Measurements from ENCODE around the gene CENPM. TPM values are rescaled to one million over a fixed set of nuclear protein-coding genes. Genes with fewer than 3 reads are reported as not detected.
A peak's percentile ranks its signal among the peaks of the same experiment; 100 is the strongest.

The CENPM gene
- total RNA-seq, 3 donors from 2014 or later: 3.2 to 18.8 (median 7.5) TPM

DNA sequence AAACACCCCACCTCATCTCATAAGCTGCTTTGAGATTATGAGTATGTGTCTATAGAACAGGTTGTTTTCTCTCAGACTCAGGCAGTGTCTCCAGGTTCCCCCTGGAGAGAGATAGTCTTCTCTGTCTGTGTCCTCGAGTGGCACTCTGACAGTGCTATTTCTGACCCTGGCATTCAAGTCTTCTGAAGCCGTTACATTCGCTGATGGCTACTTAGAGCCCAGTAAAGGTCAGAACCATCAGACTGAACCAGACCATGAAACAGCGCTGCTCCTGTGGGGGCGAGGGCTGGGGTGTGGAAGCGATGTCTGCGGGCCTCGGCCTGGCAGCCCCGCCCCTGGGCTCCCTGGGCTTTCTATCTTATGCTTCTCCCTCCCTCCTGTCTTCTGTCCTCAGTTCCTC, 55.5 kb downstream of the CENPM start:
- Histone ChIP-seq H3K4me3 (no peak overlapping the region), H3K9me3 (no peaks in the 10 kb centered on the region), H3K36me3 (ENCODE audit: low read depth) (peaks cover 5% of the 10 kb centered on the region), H3K4me1 (ENCODE audit: low read depth) (no peaks in the 10 kb centered on the region)
- intact Hi-C loops (cut with DNase I, micrococcal nuclease): no loop called here
- DNase-seq (no peak), ATAC-seq (no peak)
- TF ChIP-seq, protein P1, sequence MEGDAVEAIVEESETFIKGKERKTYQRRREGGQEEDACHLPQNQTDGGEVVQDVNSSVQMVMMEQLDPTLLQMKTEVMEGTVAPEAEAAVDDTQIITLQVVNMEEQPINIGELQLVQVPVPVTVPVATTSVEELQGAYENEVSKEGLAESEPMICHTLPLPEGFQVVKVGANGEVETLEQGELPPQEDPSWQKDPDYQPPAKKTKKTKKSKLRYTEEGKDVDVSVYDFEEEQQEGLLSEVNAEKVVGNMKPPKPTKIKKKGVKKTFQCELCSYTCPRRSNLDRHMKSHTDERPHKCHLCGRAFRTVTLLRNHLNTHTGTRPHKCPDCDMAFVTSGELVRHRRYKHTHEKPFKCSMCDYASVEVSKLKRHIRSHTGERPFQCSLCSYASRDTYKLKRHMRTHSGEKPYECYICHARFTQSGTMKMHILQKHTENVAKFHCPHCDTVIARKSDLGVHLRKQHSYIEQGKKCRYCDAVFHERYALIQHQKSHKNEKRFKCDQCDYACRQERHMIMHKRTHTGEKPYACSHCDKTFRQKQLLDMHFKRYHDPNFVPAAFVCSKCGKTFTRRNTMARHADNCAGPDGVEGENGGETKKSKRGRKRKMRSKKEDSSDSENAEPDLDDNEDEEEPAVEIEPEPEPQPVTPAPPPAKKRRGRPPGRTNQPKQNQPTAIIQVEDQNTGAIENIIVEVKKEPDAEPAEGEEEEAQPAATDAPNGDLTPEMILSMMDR (IDR thresholded peaks at IDR 0.05): no peak

Small RNA genes within 50 kb of the gene (microRNA-seq; reads per million reads assigned to microRNA genes)
- gene MIR33A: 58.9 reads per million, percentile 56 among the genes with 10 or more reads in this experiment

Other genes starting within 250 kb of the CENPM start
- 1 to 10 TPM; 1.4 to 6.4 (median 1.8) TPM for gene MEI1, start 247.6 kb downstream of the CENPM start, total RNA-seq
- gene CCDC134, start 146.5 kb downstream of the CENPM start, total RNA-seq: 10 to 100 TPM in 2 of 3 donors, 1 to 10 TPM in 1; 9.2 to 11.6 (median 10.0) TPM
- gene SREBF2, start 114.0 kb downstream of the CENPM start, total RNA-seq: 100 to 1,000 TPM; 139 to 254 (median 169) TPM
- gene SHISA8, start 32.1 kb downstream of the CENPM start, total RNA-seq: not detected
- gene TNFRSF13C, start 20.3 kb downstream of the CENPM start, total RNA-seq: under 1 TPM; 0.22 to 0.94 (median 0.55) TPM
- 1 to 10 TPM in 1 of 3 donors, under 1 TPM in 2; 0.23 to 1.6 (median 0.41) TPM for gene SEPTIN3, start 22.3 kb upstream of the CENPM start, total RNA-seq
- 1 to 10 TPM in 2 of 3 donors, under 1 TPM in 1; 0.63 to 3.7 (median 1.8) TPM for gene WBP2NL, start 51.6 kb upstream of the CENPM start, total RNA-seq
- 10 to 100 TPM; 24.3 to 35.8 (median 35.4) TPM for gene NAGA, start 123.7 kb upstream of the CENPM start, total RNA-seq
- gene PHETA2, start 127.1 kb upstream of the CENPM start, total RNA-seq: 10 to 100 TPM; 13.0 to 15.7 (median 13.5) TPM
- gene SMDT1, start 132.5 kb upstream of the CENPM start, total RNA-seq: 100 to 1,000 TPM in 2 of 3 donors, 10 to 100 TPM in 1; 79.7 to 118 (median 102) TPM
- gene NDUFA6, start 143.6 kb upstream of the CENPM start, total RNA-seq: 100 to 1,000 TPM in 2 of 3 donors, 10 to 100 TPM in 1; 85.3 to 106 (median 105) TPM
- gene CYP2D6, start 183.7 kb upstream of the CENPM start, total RNA-seq: 10 to 100 TPM in 1 of 3 donors, 1 to 10 TPM in 2; 3.8 to 10.0 (median 4.7) TPM

All from mucosa of descending colon (tissue), 3 donors.